SU-DHL-6 (cell line): ENCODE data around the gene KLHL30.

Source experiments
- EZH2phosphoT487 ChIP-seq: fragments of 200-600 bp; sonication (generic), shearing (Covaris generic); conservative IDR thresholded peaks from 2 replicates; pipeline ENCODE4 v1.6.1; 2018; ENCODE audit warnings: mild to moderate bottlenecking, antibody characterized with exemption, low read length, moderate library complexity, mixed read lengths
- TF ChIP-seq, protein P1 (sequence below): fragments of 200-600 bp; sonication (generic); IDR thresholded peaks from one replicate; pipeline ENCODE4 v1.5.1; 2017; ENCODE audit warnings: antibody characterized with exemption, mild to moderate bottlenecking, low read length, moderate library complexity; ENCODE audit not compliant: insufficient read depth, poor library complexity, severe bottlenecking

DNA sequence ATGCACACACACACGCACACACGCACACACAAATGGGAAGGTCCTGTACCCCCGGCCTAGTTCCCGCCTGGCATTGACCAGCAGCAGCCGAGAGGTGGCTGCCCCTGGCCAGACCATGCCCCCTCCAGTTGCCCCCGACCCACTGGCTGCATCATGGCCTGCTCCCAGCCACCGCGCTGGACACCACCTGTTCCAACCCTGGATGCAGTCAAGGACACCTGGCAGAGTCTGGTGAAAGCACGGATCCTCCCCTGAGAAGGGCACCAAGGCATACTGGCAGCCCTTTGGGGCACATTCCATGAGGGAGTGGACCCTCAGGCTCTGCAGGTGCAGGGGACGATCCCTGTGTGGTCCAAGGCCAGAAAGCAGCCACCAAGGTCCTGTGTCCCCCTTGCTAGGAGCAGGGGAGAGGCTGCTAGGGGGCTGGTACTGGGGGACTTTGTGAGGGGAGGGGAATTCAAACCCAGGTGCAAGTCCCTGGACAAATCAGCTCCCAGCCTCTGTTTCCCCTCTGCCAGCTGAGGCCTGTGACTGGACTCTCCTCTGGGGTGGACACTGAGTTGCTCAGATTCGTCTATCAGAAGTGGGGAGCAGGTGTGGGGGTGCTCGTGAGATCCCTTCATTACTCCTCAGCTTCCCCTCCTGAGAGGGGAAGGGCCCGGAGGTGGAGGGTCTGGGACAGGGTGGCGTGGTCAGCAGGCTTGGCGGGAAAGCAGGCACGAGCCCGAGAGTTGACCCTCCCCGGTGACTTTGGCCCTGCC, 34.8 kb upstream of the KLHL30 start:
- TF ChIP-seq, protein P1, sequence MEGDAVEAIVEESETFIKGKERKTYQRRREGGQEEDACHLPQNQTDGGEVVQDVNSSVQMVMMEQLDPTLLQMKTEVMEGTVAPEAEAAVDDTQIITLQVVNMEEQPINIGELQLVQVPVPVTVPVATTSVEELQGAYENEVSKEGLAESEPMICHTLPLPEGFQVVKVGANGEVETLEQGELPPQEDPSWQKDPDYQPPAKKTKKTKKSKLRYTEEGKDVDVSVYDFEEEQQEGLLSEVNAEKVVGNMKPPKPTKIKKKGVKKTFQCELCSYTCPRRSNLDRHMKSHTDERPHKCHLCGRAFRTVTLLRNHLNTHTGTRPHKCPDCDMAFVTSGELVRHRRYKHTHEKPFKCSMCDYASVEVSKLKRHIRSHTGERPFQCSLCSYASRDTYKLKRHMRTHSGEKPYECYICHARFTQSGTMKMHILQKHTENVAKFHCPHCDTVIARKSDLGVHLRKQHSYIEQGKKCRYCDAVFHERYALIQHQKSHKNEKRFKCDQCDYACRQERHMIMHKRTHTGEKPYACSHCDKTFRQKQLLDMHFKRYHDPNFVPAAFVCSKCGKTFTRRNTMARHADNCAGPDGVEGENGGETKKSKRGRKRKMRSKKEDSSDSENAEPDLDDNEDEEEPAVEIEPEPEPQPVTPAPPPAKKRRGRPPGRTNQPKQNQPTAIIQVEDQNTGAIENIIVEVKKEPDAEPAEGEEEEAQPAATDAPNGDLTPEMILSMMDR, result no peak
- no peak for TF ChIP-seq EZH2phosphoT487
